Effector memory CD8-positive, alpha-beta T cell (primary cell): ENCODE measurements around the gene MROH8.

Source experiments
- ATAC-seq: fragments of 150-1000 bp; cut with Tn5 transposase; replicated peaks from 2 replicates; pipeline ENCODE4 v1.10.0; 2021; ENCODE audit warnings: mild to moderate bottlenecking, moderate library complexity
- DNase-seq, 3 experiments: peaks; one replicate each; pipeline ENCODE4 v3.0.0; 2021
- H3K27ac Mint-ChIP-seq, 2 donors: one replicate each; pipeline ENCODE4 v1.8.0; 2022; ENCODE audit warnings: mild to moderate bottlenecking in 2 of 2, mixed read lengths in 2 of 2, moderate library complexity in 2 of 2
- H3K27me3 Mint-ChIP-seq, 2 donors: one replicate each; pipeline ENCODE4 v1.8.0; 2022; ENCODE audit warnings: mixed read lengths in 2 of 2
- H3K36me3 Mint-ChIP-seq: one replicate; pipeline ENCODE4 v1.8.0; 2022; ENCODE audit warnings: mild to moderate bottlenecking, moderate library complexity, mixed read lengths; ENCODE audit not compliant: insufficient read depth
- H3K4me1 Mint-ChIP-seq, 2 donors: one replicate each; pipeline ENCODE4 v1.8.0; 2022; ENCODE audit warnings: low read depth in 2 of 2, mixed read lengths in 2 of 2
- H3K4me3 Mint-ChIP-seq, 2 donors: one replicate each; pipeline ENCODE4 v1.8.0; 2022; ENCODE audit warnings: mild to moderate bottlenecking in 2 of 2, mixed read lengths in 2 of 2, moderate library complexity in 2 of 2
- H3K9me3 Mint-ChIP-seq, 2 donors: one replicate each; pipeline ENCODE4 v1.8.0; 2022; ENCODE audit warnings: mixed read lengths in 2 of 2

Gene MROH8

DNA sequence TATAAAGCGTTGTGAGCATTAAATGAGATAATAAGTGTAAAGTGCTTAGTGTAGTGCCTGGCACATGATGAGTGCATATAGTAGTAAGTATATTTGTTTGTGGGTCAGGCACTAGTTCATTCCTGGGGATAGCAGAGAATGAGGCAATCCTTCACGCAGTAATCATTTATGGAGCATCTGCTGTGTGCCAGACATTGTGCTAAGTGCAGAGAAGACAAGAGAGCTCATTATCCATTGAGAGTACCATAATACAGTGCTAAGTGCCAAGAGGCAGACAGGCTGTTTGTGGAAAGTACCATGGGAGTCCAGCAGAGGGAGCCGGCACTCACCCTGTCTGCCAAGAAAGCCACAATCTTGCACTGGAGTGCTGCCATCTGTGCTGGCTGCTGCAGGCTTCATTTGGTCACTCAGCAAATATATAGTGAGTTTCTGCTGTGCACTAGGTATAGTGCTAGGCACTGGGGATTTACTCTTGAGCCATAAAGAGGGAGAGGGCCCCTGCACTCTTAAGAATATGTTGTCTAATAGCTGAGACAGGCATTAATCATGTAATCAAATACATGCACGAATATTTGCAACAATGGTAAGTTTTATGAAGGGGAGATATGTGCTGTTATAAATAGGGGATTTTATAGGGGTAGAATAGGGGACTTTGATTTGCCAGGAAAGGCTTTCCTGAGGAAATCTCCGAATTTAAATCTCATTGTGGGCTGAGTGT, 12.9 kb upstream of the MROH8 start:
- peak; percentile 85 for ATAC-seq
- peak; percentile 61 to 77 (median 68) for DNase-seq
- Mint-ChIP-seq H3K27me3 (no peaks in the 10 kb centered on the region), H3K4me1 (peaks cover 62 to 73% of the 10 kb centered on the region in 2 donors), H3K9me3 (no peaks in the 10 kb centered on the region), H3K36me3 (peaks cover 41% of the 10 kb centered on the region), H3K27ac (peak overlapping the region; percentile 29 to 41), H3K4me3 (no peak overlapping the region)

DNA sequence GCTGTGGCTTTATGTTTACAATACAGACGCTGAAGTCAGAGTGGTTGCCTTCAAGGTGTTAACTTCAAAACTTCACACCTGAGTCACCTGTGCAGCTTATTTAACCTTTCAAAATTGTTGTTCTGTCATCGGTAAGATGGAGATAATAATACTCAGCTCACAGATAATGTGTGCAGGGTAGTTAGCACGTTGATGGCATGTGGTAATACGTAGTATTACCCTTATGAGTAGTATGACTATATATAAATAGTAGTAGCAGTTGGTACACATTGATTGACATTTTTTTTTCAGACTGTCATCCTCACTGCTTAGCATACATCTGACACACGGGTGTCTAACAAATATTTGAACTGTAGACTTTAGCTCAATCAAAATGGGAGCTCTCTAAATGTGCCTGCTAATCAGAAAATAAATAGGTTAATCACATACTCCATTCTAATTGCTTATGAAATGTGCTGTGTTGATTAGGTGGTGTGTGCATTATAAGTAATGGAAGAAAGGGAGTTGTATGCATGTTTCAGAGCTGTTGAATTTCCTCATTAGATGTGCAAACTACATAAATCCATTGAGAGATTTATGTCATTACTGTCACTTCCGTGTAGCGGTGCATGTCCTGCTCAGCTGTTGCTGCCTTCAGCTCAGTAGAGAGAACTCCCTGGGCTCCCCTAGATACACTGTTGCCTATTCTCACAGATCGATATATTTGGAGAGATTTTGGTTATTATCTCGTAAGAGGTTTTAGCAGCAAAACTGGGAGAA, 11.2 kb upstream of the MROH8 start:
- Mint-ChIP-seq H3K36me3 (peaks cover 48% of the 10 kb centered on the region), H3K27me3 (no peaks in the 10 kb centered on the region), H3K27ac (peak overlapping the region; percentile 16 to 87), H3K4me3 (peak overlapping the region; percentile 42 to 63), H3K4me1 (peaks cover 54 to 68% of the 10 kb centered on the region in 2 donors), H3K9me3 (no peaks in the 10 kb centered on the region)
- DNase-seq (no peak), ATAC-seq (no peak)

DNA sequence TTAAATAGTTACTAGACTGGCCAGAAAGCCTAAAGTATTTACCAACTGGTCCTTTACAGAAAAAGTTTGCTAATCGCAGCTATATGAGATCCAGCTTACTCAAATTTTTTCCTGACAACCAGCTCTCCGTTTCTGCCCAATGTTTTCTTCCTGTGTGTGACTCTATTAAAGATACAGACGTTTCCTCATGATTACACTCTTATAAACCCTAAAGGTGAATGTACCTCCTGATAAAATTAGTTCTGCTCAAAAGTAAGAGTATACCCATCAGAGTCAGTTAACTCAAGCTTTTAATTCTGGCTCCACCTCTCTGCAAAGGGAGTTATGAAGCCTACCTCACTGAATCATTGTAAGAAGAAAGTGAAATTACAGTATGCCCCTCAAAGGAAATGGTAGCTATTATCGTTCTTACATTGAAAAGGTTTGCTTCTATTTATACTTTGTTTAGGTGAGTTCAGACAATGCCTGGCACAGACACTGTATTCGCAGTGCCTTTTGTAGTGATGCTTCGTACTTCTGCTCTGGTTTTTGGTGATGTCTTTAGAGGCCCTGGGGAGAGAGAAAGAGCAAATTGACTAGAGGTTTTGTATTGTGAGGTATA, 10.2 kb upstream of the MROH8 start:
- H3K36me3 Mint-ChIP-seq, result peaks cover 58% of the 10 kb centered on the region
- DNase-seq (no peak), ATAC-seq (peak; percentile 18)
- H3K27ac Mint-ChIP-seq, result peak overlapping the region; percentile 16 to 87
- H3K4me1 Mint-ChIP-seq, result peaks cover 52 to 64% of the 10 kb centered on the region in 2 donors
- H3K4me3 Mint-ChIP-seq, result peak overlapping the region; percentile 36 to 63
- H3K9me3 Mint-ChIP-seq, result no peaks in the 10 kb centered on the region
- no peaks in the 10 kb centered on the region for H3K27me3 Mint-ChIP-seq

DNA sequence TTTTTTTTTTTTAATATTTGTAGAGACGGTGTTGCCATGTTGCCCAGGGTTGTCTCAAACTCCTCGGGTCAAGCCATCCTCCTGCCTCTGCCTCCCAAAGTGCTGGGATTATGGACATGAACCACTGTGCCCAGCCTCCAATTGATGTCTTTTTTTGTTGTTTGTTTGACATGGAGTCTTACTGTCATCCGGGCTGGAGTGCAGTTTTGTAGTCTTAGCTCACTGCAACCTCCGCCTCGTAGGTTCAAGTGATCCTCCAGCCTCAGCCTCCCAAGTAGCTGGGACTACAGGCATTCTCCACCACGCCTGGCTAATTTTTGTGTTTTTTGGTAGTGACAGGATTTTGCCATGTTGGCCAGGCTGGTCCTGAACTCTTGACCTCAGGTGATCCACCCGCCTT, 9.4 kb upstream of the MROH8 start:
- Mint-ChIP-seq H3K4me3 (peak overlapping the region in 1 of 2 donors; percentile 63), H3K9me3 (no peaks in the 10 kb centered on the region), H3K36me3 (peaks cover 63% of the 10 kb centered on the region), H3K4me1 (peaks cover 54 to 66% of the 10 kb centered on the region in 2 donors), H3K27ac (peak overlapping the region; percentile 63 to 87), H3K27me3 (no peaks in the 10 kb centered on the region)
- ATAC-seq (no peak), DNase-seq (no peak)

DNA sequence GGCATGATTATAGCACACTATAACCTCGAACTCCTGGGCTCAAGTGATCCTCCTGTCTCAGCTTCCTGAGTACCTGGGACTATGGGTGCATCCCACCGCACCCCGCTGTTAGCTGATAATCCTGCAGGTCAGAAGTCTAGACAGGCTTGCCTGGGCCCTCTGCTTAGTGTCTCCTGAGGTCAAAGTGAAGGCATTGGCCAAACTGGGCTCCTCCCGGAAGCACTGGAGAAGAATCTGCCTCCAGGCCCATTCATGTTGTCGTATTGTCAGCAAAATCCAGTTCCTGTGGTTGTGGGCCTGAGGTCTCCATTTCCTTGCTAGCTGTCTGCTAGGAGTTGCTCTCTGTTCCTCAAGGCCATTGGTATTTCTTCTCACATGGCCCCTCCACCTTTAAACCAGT, 6.3 kb upstream of the MROH8 start:
- DNase-seq (no peak), ATAC-seq (no peak)
- Mint-ChIP-seq H3K36me3 (peaks cover 56% of the 10 kb centered on the region), H3K27ac (peak overlapping the region in 1 of 2 donors; percentile 42), H3K9me3 (no peaks in the 10 kb centered on the region), H3K4me1 (peaks cover 50 to 61% of the 10 kb centered on the region in 2 donors), H3K27me3 (no peaks in the 10 kb centered on the region), H3K4me3 (no peak overlapping the region)

DNA sequence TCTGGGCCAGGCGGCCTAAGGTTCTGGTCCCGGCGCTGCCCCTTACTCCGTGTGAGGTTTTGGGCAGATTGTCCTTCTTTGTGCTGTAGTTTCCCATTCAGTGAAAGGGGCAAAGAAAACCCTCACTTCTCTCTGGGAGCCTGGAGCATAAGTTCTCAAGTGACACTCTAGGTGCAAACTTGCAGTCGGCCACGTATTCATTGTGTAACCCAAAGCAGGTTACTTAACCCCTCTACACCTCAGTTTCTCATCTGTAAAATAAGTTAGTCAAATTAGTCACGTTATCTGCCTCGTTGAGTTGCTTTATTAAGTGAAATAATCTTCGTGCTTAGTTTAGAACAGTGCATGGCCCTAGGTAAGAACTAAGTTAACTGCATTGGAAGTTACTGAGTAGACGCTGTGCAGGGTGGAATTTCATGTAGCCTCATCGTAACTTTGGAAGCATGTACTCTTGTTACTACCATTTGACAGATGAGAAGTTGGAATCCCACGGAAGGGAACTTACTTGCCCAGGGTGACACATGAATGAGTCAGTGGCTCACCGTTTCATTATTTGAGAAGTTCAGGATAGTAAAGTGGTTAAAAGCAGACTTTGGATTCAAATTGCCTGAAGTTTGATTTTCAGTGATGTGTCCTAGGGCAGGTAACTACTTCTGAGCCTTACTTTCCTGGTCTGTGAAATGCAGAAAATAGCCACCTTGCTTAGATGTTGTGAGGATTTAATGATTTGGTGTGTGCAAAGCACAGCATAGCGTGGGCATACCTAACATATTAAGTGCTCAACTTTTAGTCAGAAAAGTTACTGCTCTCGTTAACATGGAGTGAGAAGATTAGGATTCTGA, 556 bp upstream of the MROH8 start:
- H3K27me3 Mint-ChIP-seq, result no peaks in the 10 kb centered on the region
- H3K4me1 Mint-ChIP-seq, result peaks cover 40 to 43% of the 10 kb centered on the region in 2 donors
- H3K36me3 Mint-ChIP-seq, result peaks cover 33% of the 10 kb centered on the region
- peak overlapping the region; percentile 99 for H3K4me3 Mint-ChIP-seq
- H3K9me3 Mint-ChIP-seq, result no peaks in the 10 kb centered on the region
- DNase-seq, result no peak
- H3K27ac Mint-ChIP-seq, result peak overlapping the region; percentile 99
- ATAC-seq, result no peak

DNA sequence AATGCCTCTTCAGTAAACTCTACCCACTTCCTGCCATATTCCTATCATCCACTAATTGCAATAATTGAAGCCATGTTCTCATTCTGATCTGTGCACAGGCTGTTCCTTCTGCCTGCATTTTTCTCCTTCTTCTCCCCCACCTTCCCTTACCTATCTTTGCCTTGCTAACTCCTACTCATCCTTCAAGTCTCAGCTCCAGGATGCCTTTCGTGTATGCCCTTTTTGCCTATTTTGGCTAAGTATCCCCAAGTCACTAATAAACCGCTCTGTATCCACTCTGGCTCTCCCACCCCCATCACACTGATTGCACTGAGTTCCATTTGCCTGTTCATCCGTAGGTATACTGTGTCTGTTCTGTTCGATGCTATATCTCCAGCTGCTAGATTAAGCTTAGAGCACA, 6.5 kb downstream of the MROH8 start:
- Mint-ChIP-seq H3K27me3 (no peaks in the 10 kb centered on the region), H3K4me3 (no peak overlapping the region), H3K4me1 (peaks cover under 1 to 3% of the 10 kb centered on the region in 2 donors), H3K36me3 (peaks cover 2% of the 10 kb centered on the region), H3K27ac (no peak overlapping the region), H3K9me3 (no peaks in the 10 kb centered on the region)
- no peak for DNase-seq
- no peak for ATAC-seq

DNA sequence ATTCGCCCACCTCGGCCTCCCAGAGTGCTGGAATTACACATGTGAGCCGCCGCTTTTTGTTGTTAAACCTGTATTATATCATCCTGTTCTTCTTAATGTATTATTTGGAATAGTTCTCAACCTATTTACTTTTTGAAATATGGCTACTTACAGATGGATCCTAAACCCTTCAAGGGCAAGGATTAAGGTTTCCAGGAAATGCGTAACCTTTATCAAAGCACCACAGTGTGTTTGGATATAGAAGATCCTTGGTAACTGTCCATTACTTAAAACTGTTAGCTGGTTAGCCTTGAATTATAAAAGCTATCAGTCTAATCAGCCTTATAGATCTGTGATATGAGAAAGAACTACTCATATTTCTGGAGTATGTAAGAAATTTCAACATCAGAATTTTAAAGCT, 12.5 kb downstream of the MROH8 start:
- H3K4me3 Mint-ChIP-seq, result no peak overlapping the region
- no peak for DNase-seq
- H3K27ac Mint-ChIP-seq, result no peak overlapping the region
- H3K36me3 Mint-ChIP-seq, result no peaks in the 10 kb centered on the region
- H3K27me3 Mint-ChIP-seq, result no peaks in the 10 kb centered on the region
- no peaks in the 10 kb centered on the region for H3K9me3 Mint-ChIP-seq
- no peak for ATAC-seq
- no peaks in the 10 kb centered on the region for H3K4me1 Mint-ChIP-seq

DNA sequence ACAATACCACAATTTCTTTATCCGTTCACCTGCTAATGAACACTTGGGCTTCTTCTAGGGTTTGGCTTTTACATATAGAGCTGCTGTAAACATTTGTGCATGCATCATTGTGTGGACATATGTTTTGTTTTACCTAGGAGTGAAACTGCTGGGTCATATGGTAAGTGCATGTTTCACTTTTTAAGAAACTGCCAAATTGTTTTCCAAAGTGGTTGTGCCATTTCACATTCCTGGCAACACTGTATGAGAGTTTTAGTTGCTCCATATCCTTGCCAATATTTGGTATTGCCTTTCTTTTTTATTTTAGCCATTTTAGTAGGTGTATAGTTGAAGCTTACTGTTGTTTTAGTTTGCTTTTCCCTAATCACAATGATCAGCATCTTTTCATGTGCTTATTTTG, 14.3 kb downstream of the MROH8 start:
- Mint-ChIP-seq H3K27ac (no peak overlapping the region), H3K36me3 (no peaks in the 10 kb centered on the region), H3K9me3 (no peaks in the 10 kb centered on the region), H3K27me3 (no peaks in the 10 kb centered on the region), H3K4me1 (no peaks in the 10 kb centered on the region), H3K4me3 (no peak overlapping the region)
- ATAC-seq (no peak), DNase-seq (no peak)

DNA sequence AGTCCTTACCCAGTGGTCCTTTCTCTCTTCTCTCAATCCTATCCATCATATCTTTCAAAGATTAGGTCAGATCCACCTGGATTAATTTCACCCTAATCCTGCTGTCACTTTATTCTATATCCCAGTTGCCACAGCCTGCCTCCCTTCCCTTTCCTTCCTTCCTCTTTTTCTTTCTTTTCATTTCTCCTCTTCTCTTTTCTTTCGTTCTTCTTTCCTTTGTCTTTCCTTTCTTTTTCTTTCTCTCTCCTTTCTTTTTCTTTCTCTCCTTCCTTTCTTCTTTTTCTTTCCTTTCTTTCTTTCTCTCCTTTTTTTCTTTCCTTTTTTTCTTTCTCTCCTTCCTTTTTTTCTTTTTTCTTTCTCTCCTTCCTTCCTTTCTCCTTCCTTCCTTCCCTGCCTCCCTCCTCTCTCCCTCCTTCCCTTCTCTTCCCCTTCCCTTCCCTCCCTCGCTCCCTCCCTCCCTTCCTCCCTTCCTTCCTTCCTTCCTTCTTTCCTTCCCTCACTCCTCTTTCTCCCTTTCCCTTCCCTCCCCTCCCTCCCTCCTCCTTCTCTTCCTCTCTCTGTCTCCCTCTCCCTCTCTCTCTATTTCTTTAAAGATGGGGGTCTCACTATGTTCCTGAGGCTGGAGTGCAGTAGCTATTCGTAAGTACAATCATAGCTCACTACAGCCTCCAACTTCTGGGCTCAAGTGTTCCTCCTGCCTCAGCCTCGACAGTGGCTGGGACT, 15.4 kb downstream of the MROH8 start:
- H3K27ac Mint-ChIP-seq, result no peak overlapping the region
- H3K4me1 Mint-ChIP-seq, result no peaks in the 10 kb centered on the region
- no peaks in the 10 kb centered on the region for H3K9me3 Mint-ChIP-seq
- no peaks in the 10 kb centered on the region for H3K27me3 Mint-ChIP-seq
- no peaks in the 10 kb centered on the region for H3K36me3 Mint-ChIP-seq
- no peak for ATAC-seq
- no peak overlapping the region for H3K4me3 Mint-ChIP-seq
- no peak for DNase-seq

DNA sequence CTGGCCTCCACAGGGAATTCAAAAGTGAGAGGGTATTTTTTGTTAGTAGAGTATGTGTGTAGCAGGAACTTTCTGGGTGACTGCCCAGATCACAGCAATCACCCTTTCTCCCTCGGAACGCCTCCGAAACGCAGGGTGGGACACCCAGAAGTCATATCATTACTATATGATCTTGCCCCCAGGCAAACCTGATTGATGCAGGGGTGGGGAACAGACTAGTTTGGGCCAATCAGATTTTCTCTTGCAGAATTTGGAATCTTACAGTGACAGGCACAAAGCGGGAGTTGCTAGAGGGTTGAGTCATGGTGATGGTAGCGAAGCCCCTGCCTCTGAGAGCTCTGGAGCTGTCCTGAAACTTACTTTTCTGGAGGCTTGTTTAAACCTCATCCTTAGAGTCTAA, 16.7 kb downstream of the MROH8 start:
- ATAC-seq (no peak), DNase-seq (no peak)
- H3K36me3 Mint-ChIP-seq, result no peaks in the 10 kb centered on the region
- H3K27ac Mint-ChIP-seq, result no peak overlapping the region
- H3K27me3 Mint-ChIP-seq, result no peaks in the 10 kb centered on the region
- H3K4me3 Mint-ChIP-seq, result no peak overlapping the region
- no peaks in the 10 kb centered on the region for H3K9me3 Mint-ChIP-seq
- H3K4me1 Mint-ChIP-seq, result no peaks in the 10 kb centered on the region

DNA sequence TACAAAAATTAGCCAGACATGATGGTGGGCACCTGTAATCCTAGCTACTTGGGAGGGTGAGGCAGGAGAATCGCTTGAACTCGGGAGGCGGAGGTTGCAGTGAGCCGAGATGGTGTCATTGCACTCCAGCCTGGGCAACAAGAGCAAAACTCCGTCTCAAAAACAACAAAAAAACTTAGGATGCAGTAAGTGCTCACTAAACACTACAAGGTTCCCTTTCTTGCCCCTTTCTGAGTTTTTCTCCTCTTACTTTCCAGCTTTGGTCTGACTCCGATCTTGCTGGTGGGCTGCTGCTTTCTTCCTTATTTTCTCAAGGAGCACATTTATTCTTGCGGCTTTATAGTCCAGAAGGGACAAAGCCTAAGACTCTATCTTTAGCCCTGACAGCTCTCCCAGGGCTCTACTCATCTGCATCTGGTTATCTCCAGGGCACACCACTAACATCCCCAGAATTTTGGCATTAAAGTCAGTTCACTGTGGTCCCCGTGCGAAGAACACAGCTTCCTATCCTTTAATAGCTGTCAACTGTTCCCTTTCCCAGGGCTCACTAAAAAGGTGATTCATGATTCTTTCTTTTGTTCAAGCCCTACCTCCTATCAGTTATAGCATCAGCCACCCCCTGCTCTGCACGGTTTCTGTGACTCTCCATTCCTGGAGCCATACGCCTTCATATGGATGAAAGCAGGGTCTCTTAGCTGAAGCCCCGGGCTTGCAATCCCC, 17.4 kb downstream of the MROH8 start:
- Mint-ChIP-seq H3K27me3 (no peaks in the 10 kb centered on the region), H3K9me3 (no peaks in the 10 kb centered on the region), H3K27ac (no peak overlapping the region), H3K4me3 (no peak overlapping the region), H3K36me3 (no peaks in the 10 kb centered on the region), H3K4me1 (no peaks in the 10 kb centered on the region)
- DNase-seq (no peak), ATAC-seq (no peak)
